Mucosa of rectum (tissue), 2 donors: Measurements from ENCODE around the gene ZFAND5.

Experiments
- H3K27ac ChIP-seq, 2 donors: one replicate each; pipeline ENCODE4 v1.7.0; 2013; ENCODE audit warnings: inconsistent platforms in 2 of 2, low read depth in 2 of 2, low read length in 2 of 2
- H3K27me3 ChIP-seq, 2 donors: one replicate each; pipeline ENCODE4 v1.7.0; 2013; ENCODE audit warnings: low read length in 2 of 2; ENCODE audit not compliant: control insufficient read depth in 2 of 2, insufficient read depth in 2 of 2
- H3K36me3 ChIP-seq, 2 donors: one replicate each; pipeline ENCODE4 v1.7.0; 2013; ENCODE audit warnings: low read length in 2 of 2; ENCODE audit not compliant: control insufficient read depth in 2 of 2, insufficient read depth in 2 of 2
- H3K4me1 ChIP-seq, 2 donors: one replicate each; pipeline ENCODE4 v1.7.0; 2013; ENCODE audit warnings: low read length in 2 of 2, mild to moderate bottlenecking in 1 of 2; ENCODE audit not compliant: control insufficient read depth in 2 of 2, insufficient read depth in 2 of 2
- H3K4me3 ChIP-seq, 2 donors: one replicate each; pipeline ENCODE4 v1.7.0; 2013; ENCODE audit warnings: low read length in 2 of 2
- H3K9ac ChIP-seq, 2 donors: one replicate each; pipeline ENCODE4 v1.7.0; 2013; ENCODE audit warnings: low read length in 2 of 2, low read depth in 1 of 2, mild to moderate bottlenecking in 1 of 2
- H3K9me3 ChIP-seq, 2 donors: one replicate each; pipeline ENCODE4 v1.7.0; 2013; ENCODE audit warnings: low read length in 2 of 2; ENCODE audit not compliant: control insufficient read depth in 2 of 2
- donor health status: healthy.
- donor health status: Normal muscosa, but diverticular disease.

The ZFAND5 gene

DNA sequence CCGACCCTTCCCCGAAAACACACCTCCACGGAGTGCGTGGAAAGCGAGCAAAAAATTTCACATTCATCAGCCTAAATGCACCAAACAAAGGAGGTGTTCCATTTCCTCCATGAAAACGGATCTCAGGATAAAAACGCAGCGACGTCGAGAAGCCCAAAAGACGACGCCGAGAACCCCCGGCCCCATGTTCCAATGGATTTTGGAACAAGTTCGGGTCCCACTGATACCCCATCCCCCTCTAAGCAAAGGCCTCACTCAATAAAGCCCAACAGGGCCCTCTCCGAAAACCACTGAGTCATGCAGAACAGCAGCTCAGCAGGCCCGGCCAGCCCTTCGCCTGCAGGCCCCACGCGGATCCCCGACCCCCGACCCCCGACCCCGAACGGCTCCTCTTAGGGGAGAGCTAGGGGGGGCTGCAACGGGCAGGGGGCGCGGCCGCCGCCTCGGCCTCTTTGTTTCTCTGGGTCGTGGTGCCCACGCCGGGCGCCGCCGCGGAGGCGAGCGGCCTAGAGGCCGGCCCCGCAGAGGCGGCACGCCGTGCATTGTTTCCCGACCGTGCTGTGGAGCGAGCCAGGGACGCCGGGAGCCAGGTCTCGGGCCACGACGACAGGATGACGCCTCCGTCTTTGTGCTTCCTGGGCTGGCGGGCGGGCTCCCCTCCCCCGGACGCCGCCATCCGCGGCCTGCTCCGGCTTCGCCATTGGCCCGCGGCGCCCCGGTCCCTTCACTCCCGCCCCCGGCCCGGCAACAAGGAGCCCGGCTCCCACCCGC is 915 bp downstream of the ZFAND5 start:
- Histone ChIP-seq H3K9me3 (no peaks in the 10 kb centered on the region), H3K27ac (peak overlapping the region; percentile 100), H3K4me1 (peaks cover 21 to 28% of the 10 kb centered on the region in 2 donors), H3K4me3 (peak overlapping the region; percentile 74 to 92), H3K36me3 (peaks cover 13 to 14% of the 10 kb centered on the region in 2 donors), H3K27me3 (no peaks in the 10 kb centered on the region), H3K9ac (peak overlapping the region; percentile 90 to 100)

- Histone ChIP-seq H3K9ac (peak overlapping the region; percentile 90 to 100), H3K36me3 (peaks cover 20 to 21% of the 10 kb centered on the region in 2 donors), H3K27ac (peak overlapping the region; percentile 100), H3K4me3 (peak overlapping the region; percentile 74 to 92), H3K27me3 (no peaks in the 10 kb centered on the region), H3K4me1 (peaks cover 23 to 29% of the 10 kb centered on the region in 2 donors), H3K9me3 (no peaks in the 10 kb centered on the region)
These were observed 1.8 kb downstream of the ZFAND5 start for GRCh38 chr9:72363236-72363635.

GRCh38 chr9:72362680-72363139 is 2.3 kb downstream of the ZFAND5 start:
- Histone ChIP-seq H3K4me3 (peak overlapping the region; percentile 74 to 92), H3K9ac (peak overlapping the region; percentile 90 to 100), H3K4me1 (peaks cover 26 to 33% of the 10 kb centered on the region in 2 donors), H3K27me3 (no peaks in the 10 kb centered on the region), H3K9me3 (no peaks in the 10 kb centered on the region), H3K36me3 (peaks cover 22 to 26% of the 10 kb centered on the region in 2 donors), H3K27ac (peak overlapping the region; percentile 100)

DNA sequence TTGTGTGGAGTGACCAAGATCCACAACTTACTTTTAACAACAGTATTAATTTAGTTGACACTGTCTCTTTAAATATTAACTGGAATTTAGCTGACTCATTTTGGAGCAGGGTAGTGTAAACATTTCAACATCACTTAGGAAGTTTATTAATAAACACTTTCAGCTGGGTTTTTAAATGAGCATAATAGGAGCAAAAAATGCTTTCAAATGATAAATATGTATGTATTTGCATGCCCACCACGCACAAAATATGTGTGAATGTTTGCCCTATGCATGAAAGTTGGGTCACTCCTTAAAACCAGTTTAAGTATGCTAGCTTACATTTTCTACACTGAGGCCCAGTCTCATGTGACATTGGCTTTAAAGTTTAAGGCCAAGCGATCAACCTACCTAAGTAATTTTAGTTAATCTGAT is 2.9 kb downstream of the ZFAND5 start:
- Histone ChIP-seq H3K9me3 (no peaks in the 10 kb centered on the region), H3K36me3 (peaks cover 22 to 27% of the 10 kb centered on the region in 2 donors), H3K4me3 (peak overlapping the region; percentile 74 to 92), H3K9ac (peak overlapping the region; percentile 90 to 100), H3K4me1 (peaks cover 26 to 33% of the 10 kb centered on the region in 2 donors), H3K27ac (peak overlapping the region; percentile 100), H3K27me3 (no peaks in the 10 kb centered on the region)

DNA sequence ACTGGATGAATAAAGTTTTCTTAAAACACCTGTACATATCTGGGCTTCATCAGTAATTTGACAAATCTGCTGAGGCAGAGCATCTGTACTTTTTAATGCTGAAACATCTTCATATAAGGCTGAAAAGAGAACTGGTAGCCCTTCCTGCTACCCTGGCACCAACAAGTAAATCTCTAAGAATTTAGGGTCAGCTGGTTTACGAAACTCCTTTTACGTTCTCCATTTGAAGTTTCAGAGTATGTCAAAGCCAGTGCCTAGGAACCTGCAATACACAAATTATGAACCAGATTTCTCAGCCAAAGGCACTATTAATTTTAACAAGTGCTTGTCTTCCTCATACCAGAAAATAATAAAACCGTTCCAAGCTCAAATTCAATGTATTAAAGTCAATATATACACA is 3.8 kb downstream of the ZFAND5 start:
- Histone ChIP-seq H3K27me3 (no peaks in the 10 kb centered on the region), H3K9ac (peak overlapping the region in 1 of 2 donors; percentile 8), H3K36me3 (peaks cover 30 to 35% of the 10 kb centered on the region in 2 donors), H3K27ac (peak overlapping the region; percentile 28 to 46), H3K9me3 (no peaks in the 10 kb centered on the region), H3K4me3 (peak overlapping the region; percentile 27 to 92), H3K4me1 (peaks cover 26 to 40% of the 10 kb centered on the region in 2 donors)

- Histone ChIP-seq H3K9ac (no peak overlapping the region), H3K4me3 (no peak overlapping the region), H3K27ac (no peak overlapping the region)
These were observed 4.7 kb downstream of the ZFAND5 start for GRCh38 chr9:72360324-72360723.

DNA sequence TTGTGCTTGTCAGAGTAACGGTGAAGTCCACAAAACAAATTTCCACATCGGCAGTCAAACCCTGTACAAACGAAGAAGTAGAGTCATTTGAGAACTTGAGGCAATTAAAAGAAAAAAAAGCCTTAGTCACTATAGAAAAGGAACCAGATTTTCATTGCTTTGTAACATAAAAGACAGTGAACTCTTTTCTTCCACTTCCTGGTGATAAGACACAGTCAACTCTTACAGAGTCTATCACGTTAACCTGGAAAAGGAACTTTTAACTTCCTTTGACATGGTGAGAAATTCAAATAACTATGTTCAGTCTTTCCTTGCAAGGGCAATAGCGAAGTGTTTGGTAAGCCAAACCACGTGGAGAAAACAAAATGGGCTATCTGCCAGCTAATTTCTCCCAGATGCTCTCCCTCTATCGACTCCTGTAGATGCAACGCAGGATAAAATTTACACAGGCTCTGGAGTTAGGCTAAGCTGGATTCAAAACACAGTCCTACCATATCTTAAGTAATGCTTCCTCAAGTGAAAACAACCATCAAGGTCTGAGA is 8.9 kb downstream of the ZFAND5 start:
- no peak overlapping the region for H3K4me3 ChIP-seq
- H3K9me3 ChIP-seq: no peaks in the 10 kb centered on the region
- H3K36me3 ChIP-seq: peaks cover 45 to 58% of the 10 kb centered on the region in 2 donors
- H3K27me3 ChIP-seq: no peaks in the 10 kb centered on the region
- H3K27ac ChIP-seq: peak overlapping the region; percentile 43 to 51
- peak overlapping the region in 1 of 2 donors; percentile 35 for H3K9ac ChIP-seq
- peaks cover 13 to 31% of the 10 kb centered on the region in 2 donors for H3K4me1 ChIP-seq

More at GRCh38 chr9:72360324-72360723, 4.7 kb downstream of the ZFAND5 start:
- no peaks in the 10 kb centered on the region for H3K9me3 ChIP-seq
- H3K36me3 ChIP-seq: peaks cover 35 to 42% of the 10 kb centered on the region in 2 donors
- H3K4me1 ChIP-seq: peaks cover 26 to 46% of the 10 kb centered on the region in 2 donors
- H3K27me3 ChIP-seq: no peaks in the 10 kb centered on the region

- H3K9ac ChIP-seq: no peak overlapping the region
- no peak overlapping the region for H3K27ac ChIP-seq
- H3K4me1 ChIP-seq: peaks cover 13 to 22% of the 10 kb centered on the region in 2 donors
- no peaks in the 10 kb centered on the region for H3K9me3 ChIP-seq
- no peak overlapping the region for H3K4me3 ChIP-seq
- peaks cover 40 to 54% of the 10 kb centered on the region in 2 donors for H3K36me3 ChIP-seq
- no peaks in the 10 kb centered on the region for H3K27me3 ChIP-seq
These were observed 9.9 kb downstream of the ZFAND5 start for GRCh38 chr9:72355153-72355552.

DNA sequence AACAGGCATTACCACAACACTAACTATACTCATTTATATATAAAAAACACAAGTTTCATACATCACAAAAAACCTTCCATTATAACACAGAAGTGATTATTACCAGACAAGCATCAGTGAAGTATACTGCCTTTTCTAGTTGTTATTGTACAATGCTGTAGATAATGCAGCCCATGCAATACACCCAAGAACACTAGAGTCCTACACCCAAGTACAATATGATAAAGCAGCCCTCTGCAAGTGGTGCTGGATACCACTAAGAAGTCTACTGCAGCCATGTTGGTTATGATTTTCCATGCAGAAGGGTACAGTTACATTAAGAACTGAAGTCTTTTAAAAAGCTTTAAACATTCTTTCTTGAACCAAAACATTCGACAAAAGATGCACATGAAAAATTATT is 10.3 kb downstream of the ZFAND5 start:
- H3K4me1 ChIP-seq: peaks cover 13 to 22% of the 10 kb centered on the region in 2 donors
- no peaks in the 10 kb centered on the region for H3K27me3 ChIP-seq
- no peaks in the 10 kb centered on the region for H3K9me3 ChIP-seq
- no peak overlapping the region for H3K27ac ChIP-seq
- no peak overlapping the region for H3K9ac ChIP-seq
- peaks cover 35 to 50% of the 10 kb centered on the region in 2 donors for H3K36me3 ChIP-seq
- no peak overlapping the region for H3K4me3 ChIP-seq

DNA sequence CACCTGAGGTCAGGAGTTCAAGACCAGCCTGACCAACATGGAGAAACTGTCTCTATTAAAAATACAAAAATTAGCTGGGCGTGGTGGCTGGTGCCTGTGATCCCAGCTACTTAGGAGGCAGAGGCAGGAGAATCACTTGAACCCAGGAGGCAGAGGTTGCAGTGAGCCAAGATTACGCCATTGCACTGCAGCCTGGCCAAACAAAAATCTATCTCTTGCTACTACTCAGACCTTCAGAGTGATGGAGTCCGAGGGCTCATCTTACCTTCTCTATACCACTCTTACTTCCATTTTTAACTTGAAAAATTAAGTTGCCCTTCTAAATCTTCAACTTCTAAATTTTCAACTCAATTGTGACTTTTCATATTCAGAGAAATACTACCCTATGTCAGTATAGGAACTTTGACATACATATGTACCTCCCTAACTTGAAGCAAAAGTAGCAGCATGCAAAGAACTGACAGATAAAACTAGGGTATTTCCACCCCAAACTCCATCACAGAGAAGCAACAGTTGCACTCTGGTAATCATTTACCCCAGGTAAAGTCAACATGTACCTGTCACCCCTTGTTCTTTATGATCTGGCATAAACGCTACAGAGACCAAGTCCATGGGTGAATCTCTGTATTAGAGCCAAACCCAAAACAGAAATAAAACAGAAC is 11.4 kb downstream of the ZFAND5 start:
- Histone ChIP-seq H3K9ac (no peak overlapping the region), H3K27ac (no peak overlapping the region), H3K27me3 (no peaks in the 10 kb centered on the region), H3K4me3 (no peak overlapping the region), H3K9me3 (no peaks in the 10 kb centered on the region), H3K4me1 (peaks cover 10 to 22% of the 10 kb centered on the region in 2 donors), H3K36me3 (peaks cover 30 to 39% of the 10 kb centered on the region in 2 donors)
